Gastroesophageal sphincter (tissue), 4 donors: ENCODE data around the gene DGKQ. TPM values are rescaled to one million over a fixed set of nuclear protein-coding genes. Genes with fewer than 3 reads are reported as not detected.
"Not testable (repeated sequence)": the region's sequence is repeated elsewhere in the genome, so short reads cannot be mapped to it uniquely, and the experiment has no call there.

Experiments used
- ATAC-seq: fragments of 150-250 bp; one replicate; pipeline ENCODE4 v1.9.1; 2016; ENCODE audit warnings: mild to moderate bottlenecking, moderate library complexity
- H3K27ac ChIP-seq, 4 donors: fragments of 200-600 bp; sonication (generic) in 3 of 4; 1 replicate in 3 of 4; 2 replicates in 1 of 4; pipeline ENCODE4 v1.5.1; 2016 to 2019
- H3K27me3 ChIP-seq: fragments of 200-600 bp; sonication (generic); one replicate; pipeline ENCODE4 v1.5.1; 2019
- H3K36me3 ChIP-seq, 2 donors: fragments of 200-600 bp; sonication (generic); one replicate each; pipeline ENCODE4 v1.5.1; 2019; ENCODE audit warnings: control low read depth in 1 of 2
- H3K4me1 ChIP-seq, 3 donors: fragments of 200-600 bp; sonication (generic); 1 replicate in 2 of 3; 2 replicates in 1 of 3; pipeline ENCODE4 v1.5.1; 2016 to 2019; ENCODE audit warnings: control low read depth in 2 of 3
- H3K4me3 ChIP-seq, 2 donors: fragments of 200-600 bp; sonication (generic); one replicate each; pipeline ENCODE4 v1.5.1; 2019; ENCODE audit warnings: mild to moderate bottlenecking in 1 of 2, moderate library complexity in 1 of 2
- H3K9me3 ChIP-seq, 3 donors: fragments of 200-600 bp; sonication (generic); one replicate each; pipeline ENCODE4 v1.5.1; 2017 to 2019; ENCODE audit warnings: control low read depth in 2 of 3
- CTCF ChIP-seq, 4 experiments: fragments of 200-600 bp in 2 of 4; fragments of 450-650 bp in 2 of 4; sonication (generic) in 1 of 4; IDR thresholded peaks; one replicate each; pipeline ENCODE4 v1.5.1; 2017 to 2019; ENCODE audit warnings: antibody characterized with exemption in 4 of 4, mild to moderate bottlenecking in 2 of 4, moderate library complexity in 2 of 4
- EP300 ChIP-seq: sonication (generic); formaldehyde crosslinking; IDR thresholded peaks from one replicate; pipeline ENCODE4 v1.6.1; 2017; ENCODE audit warnings: antibody characterized with exemption, mild to moderate bottlenecking
- POLR2A ChIP-seq, 2 donors: fragments of 450-650 bp; IDR thresholded peaks; one replicate each; pipeline ENCODE4 v1.6.1; 2017; ENCODE audit warnings: antibody characterized with exemption in 2 of 2, mild to moderate bottlenecking in 2 of 2, moderate library complexity in 1 of 2
- POLR2AphosphoS5 ChIP-seq: sonication (generic); formaldehyde crosslinking; IDR thresholded peaks from one replicate; pipeline ENCODE4 v1.6.1; 2017; ENCODE audit warnings: antibody characterized with exemption
- WGBS, 2 donors: methylation state at CpG; one replicate each; pipeline ENCODE4 v1.1.5; 2018; ENCODE audit warnings: low coverage in 1 of 2; 5-methylcytosine and 5-hydroxymethylcytosine counted together
- total RNA-seq, 4 donors: library from RNA; depleted of rRNA; stranded (reverse); fragments of >200 nt; gene quantifications; one replicate each; pipeline ENCODE4 v1.1.0, GENCODE V29; 2016

Gene DGKQ
- total RNA-seq, 4 donors from 2014 or later = 7.5 to 13.5 (median 9.3) TPM

DNA sequence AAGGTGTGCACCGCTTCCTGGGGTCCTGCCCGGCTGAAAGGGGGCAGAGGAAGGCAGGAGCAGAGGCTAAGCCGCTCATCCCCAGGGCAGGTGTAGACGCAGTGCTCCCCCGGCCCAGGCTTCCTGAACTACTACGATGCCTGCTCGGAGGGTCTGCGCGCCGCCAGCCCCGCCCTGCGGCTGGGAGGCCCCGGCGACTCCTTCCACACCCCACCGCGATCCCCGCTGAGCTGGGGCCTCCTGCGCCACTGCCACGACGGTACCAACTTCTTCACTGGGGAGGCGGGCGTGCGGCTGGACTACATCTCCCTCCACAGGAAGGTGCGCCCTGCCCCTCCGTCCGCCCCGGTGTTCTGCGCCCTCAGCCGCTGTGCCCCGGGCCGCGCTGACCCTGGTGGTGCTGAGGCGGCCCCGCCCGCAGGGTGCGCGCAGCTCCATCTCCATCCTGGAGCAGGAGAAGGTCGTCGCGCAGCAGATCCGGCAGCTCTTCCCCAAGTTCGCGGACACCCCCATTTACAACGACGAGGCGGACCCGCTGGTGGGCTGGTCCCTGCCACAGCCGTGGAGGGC, 28.3 kb upstream of the DGKQ start:
- no CpG with 5 or more reads among the region's 48 CpGs for WGBS, 2 donors
- Histone ChIP-seq H3K9me3 (no peaks in the 10 kb centered on the region), H3K27me3 (peaks cover 99% of the 10 kb centered on the region), H3K4me3 (peak overlapping the region in 1 of 2 donors; percentile 23), H3K36me3 (no peaks in the 10 kb centered on the region), H3K4me1 (peaks cover 0 to 39% (median 27%) of the 10 kb centered on the region in 3 donors), H3K27ac (no peak overlapping the region)
- no peak for ATAC-seq
- TF ChIP-seq POLR2AphosphoS5 = no peak
- TF ChIP-seq POLR2A (IDR thresholded peaks at IDR 0.05) = no peak
- TF ChIP-seq EP300 = no peak
- no peak for TF ChIP-seq CTCF (IDR thresholded peaks at IDR 0.05)

DNA sequence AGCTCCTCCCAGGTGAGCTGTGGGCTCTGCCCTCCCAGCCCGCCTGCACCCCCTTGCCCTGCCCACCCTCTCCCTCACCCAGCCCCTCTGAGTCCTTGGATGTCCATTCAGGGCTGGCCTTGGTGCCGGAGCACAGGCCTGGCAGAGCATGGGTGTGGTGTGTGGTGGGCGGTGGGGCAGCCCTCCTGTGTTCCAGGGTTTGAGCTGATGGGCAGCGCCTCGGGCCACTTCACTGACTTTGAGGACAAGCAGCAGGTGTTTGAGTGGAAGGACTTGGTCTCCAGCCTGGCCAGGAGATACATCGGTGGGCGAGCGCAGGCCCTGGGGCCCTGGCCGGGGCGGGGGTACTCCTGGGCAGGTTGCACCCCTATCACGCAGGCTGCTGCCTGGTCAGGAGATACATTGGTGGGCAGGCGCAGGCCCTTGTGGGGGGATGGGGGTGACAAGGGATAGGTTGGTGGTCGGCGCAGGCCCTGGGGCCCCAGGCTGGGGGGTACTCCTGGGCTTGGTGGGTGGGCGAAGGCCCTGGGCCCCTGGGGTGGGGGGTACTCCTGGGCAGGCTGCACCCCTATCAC, 27.4 kb upstream of the DGKQ start:
- peaks cover 98% of the 10 kb centered on the region for H3K27me3 ChIP-seq
- no CpG with 5 or more reads among the region's 15 CpGs for WGBS, 2 donors
- TF ChIP-seq CTCF (IDR thresholded peaks at IDR 0.05) (no peak), POLR2AphosphoS5 (no peak), POLR2A (IDR thresholded peaks at IDR 0.05) (no peak), EP300 (no peak)

DNA sequence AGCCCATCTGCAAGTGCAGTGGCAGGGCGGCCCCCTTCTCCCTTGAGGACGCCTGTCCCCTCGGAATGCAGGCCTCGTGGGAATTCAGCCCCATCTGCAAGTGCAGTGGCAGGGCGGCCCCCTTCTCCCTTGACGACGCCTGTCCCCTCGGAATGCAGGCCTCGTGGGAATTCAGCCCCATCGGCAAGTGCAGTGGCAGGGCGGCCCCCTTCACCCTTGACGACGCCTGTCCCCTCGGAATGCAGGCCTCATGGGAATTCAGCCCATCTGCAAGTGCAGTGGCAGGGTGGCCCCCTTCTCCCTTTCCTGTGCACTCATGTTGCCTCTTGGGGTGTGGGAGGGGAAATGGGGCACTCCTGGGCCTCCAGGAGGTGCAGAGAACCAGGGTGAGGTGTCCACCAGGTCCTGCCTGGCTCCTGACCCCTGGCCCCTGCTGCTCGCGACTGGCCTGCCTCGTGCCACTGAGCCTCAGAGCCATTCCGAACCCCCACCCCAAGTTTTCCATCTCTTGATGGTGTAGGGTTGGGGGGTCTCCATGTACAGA, 26.6 kb upstream of the DGKQ start:
- Histone ChIP-seq H3K27me3 (peaks cover 90% of the 10 kb centered on the region), H3K36me3 (no peaks in the 10 kb centered on the region), H3K4me3 (no peak overlapping the region), H3K4me1 (peaks cover 0 to 41% (median 27%) of the 10 kb centered on the region in 3 donors), H3K9me3 (no peaks in the 10 kb centered on the region), H3K27ac (no peak overlapping the region)
- ATAC-seq = no peak
- WGBS, 2 donors = 80% methylated on average over 1 to 4 of the region's 18 CpGs
- TF ChIP-seq CTCF (IDR thresholded peaks at IDR 0.05) (no peak), POLR2AphosphoS5 (no peak), POLR2A (IDR thresholded peaks at IDR 0.05) (no peak), EP300 (no peak)

More for the DNA sequence above, 27.4 kb upstream of the DGKQ start:
- no peak overlapping the region for H3K27ac ChIP-seq
- H3K4me3 ChIP-seq = no peak overlapping the region
- no peak for ATAC-seq
- peaks cover 0 to 41% (median 27%) of the 10 kb centered on the region in 3 donors for H3K4me1 ChIP-seq
- no peaks in the 10 kb centered on the region for H3K36me3 ChIP-seq
- no peaks in the 10 kb centered on the region for H3K9me3 ChIP-seq

DNA sequence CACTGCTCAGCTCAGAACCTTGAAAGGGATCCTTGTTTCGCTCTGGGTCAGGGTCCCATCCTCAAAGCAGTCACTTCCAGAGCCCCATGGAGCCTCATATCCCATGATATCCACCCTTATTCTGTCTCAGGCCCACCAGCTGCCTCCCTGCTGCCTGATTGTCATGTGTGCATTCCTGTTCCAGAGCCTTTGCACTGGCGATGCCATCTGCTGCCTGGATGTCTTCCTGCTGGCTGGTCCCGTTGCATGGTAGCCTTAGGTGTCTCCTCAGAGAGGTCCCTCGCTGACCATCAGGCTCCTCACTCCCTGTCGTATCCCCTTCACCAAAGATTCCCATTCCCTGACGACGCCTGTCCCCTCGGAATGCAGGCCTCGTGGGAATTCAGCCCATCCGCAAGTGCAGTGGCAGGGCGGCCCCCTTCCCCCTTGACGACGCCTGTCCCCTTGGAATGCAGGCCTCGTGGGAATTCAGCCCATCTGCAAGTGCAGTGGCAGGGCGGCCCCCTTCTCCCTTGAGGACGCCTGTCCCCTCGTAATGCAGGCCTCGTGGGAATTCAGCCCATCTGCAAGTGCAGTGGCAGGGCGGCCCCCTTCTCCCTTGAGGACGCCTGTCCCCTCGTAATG, 26.0 kb upstream of the DGKQ start:
- not testable (repeated sequence) for H3K9me3 ChIP-seq, H3K36me3 ChIP-seq, H3K4me3 ChIP-seq, ATAC-seq, H3K27ac ChIP-seq
- peaks cover 84% of the 10 kb centered on the region for H3K27me3 ChIP-seq
- H3K4me1 ChIP-seq = peaks cover 0 to 41% (median 27%) of the 10 kb centered on the region in 3 donors
- WGBS, 2 donors = 50 to 51% methylated on average over 2 to 8 of the region's 21 CpGs

DNA sequence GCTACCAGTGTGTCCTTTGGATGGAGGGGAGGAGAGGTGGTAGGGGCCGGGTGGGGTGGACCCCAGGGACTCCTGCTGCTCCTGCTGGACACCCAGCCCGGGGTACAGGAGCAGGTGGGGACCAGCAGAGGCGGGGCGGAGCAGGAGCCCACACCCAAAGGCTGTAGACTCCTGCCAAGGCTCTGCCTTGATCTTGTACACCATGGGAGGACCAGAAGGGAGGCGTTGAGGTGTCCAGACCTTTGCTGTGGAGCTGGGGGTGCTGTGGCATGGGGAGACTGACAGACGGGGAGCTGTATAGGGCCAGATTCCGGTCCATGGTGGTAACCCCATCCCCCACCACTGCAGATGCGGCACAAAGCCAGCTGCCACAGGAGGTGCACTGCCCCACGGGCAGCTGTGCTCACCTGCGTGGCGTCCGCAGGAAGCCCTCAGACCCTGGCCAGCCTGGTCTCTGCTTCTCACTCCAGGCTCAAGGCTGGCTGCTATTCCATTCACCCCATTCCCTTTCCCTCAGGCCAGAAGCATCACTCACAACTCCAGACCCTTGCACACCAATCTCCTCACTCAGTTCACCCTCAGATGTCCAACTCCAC, 24.8 kb upstream of the DGKQ start:
- H3K27me3 ChIP-seq = peaks cover 72% of the 10 kb centered on the region

More for the DNA sequence above, 24.8 kb upstream of the DGKQ start:
- TF ChIP-seq EP300 (no peak), CTCF (IDR thresholded peaks at IDR 0.05) (no peak), POLR2AphosphoS5 (no peak), POLR2A (IDR thresholded peaks at IDR 0.05) (no peak)
- WGBS, 2 donors = 40% methylated on average over 2 of the region's 12 CpGs; no CpG with 5 or more reads in 1 of the 2 donors
- Histone ChIP-seq H3K36me3 (no peaks in the 10 kb centered on the region), H3K4me3 (no peak overlapping the region), H3K9me3 (no peaks in the 10 kb centered on the region), H3K27ac (no peak overlapping the region), H3K4me1 (peaks cover 0 to 36% (median 24%) of the 10 kb centered on the region in 3 donors)
- ATAC-seq = no peak
